ENCODE results near the gene RAMP1. TPM values are rescaled to one million over a fixed set of nuclear protein-coding genes. Genes with fewer than 3 reads are reported as not detected.
A peak's percentile ranks its signal among the peaks of the same experiment; 100 is the strongest.

The RAMP1 gene
- total and polyA plus RNA-seq, 9 of the 15 experiments (the other 6 are each of a cell fraction or from before 2014, with no cell fraction given): 0.72 to 0.77 TPM; not detected in 7

- TF ChIP-seq ETV6 (IDR thresholded peaks at IDR 0.05; ENCODE audit: borderline replicate concordance in 1 of 2, low read depth in 2 of 2, low read length in 1 of 2) (no peak), ETV6 (CRISPR knock-in tag; IDR thresholded peaks at IDR 0.05; ENCODE audit: borderline replicate concordance) (no peak), IFI16 (CRISPR knock-in tag; IDR thresholded peaks at IDR 0.05) (no peak), KDM2B (CRISPR knock-in tag; IDR thresholded peaks at IDR 0.05) (no peak), HDAC6 (IDR thresholded peaks at IDR 0.05; ENCODE audit: low read depth, low read length) (no peak), GTF2A2 (tag; IDR thresholded peaks at IDR 0.05) (no peak), EHMT2 (IDR thresholded peaks at IDR 0.05) (no peak), CAMTA2 (CRISPR knock-in tag; conservative IDR thresholded peaks at IDR 0.05) (no peak), MNT (conservative IDR thresholded peaks at IDR 0.05) (peak; percentile 76 to 87), ELK3 (CRISPR knock-in tag; IDR thresholded peaks at IDR 0.05) (no peak), KAT8 (IDR thresholded peaks at IDR 0.05; ENCODE audit: low read depth) (no peak), TRIM28 (IDR thresholded peaks at IDR 0.05) (peak; percentile 40; the same call in 1 of the 2 replicates), ZNF124 (CRISPR knock-in tag; IDR thresholded peaks at IDR 0.05) (no peak), ZNF232 (CRISPR knock-in tag; IDR thresholded peaks at IDR 0.05) (no peak), PRPF4 (IDR thresholded peaks at IDR 0.05; ENCODE audit: insufficient read depth, low read depth, low read length, poor library complexity, severe bottlenecking) (no peak), ZNF212 (CRISPR knock-in tag; IDR thresholded peaks at IDR 0.05) (no peak), CTBP1 (IDR thresholded peaks at IDR 0.05; ENCODE audit: borderline replicate concordance) (peak; percentile 19; the same call in 1 of the 2 replicates), DDX20 (tag; IDR thresholded peaks at IDR 0.05; ENCODE audit: low read depth) (no peak), E2F6 (IDR thresholded peaks at IDR 0.05; ENCODE audit: borderline replicate concordance in 1 of 2, extremely low read depth in 1 of 2, insufficient read depth in 1 of 2, insufficient read length in 1 of 2, low read depth in 1 of 2, low read length in 1 of 2, poor library complexity in 1 of 2, severe bottlenecking in 1 of 2) (peak in 1 of 2 experiments; percentile 65), ZNF778 (CRISPR knock-in tag; IDR thresholded peaks at IDR 0.05) (no peak), POLR3G (IDR thresholded peaks at IDR 0.05; ENCODE audit: extremely low read depth, insufficient read length, insufficient replicate concordance) (no peak)
- TF ChIP-seq, protein P1, sequence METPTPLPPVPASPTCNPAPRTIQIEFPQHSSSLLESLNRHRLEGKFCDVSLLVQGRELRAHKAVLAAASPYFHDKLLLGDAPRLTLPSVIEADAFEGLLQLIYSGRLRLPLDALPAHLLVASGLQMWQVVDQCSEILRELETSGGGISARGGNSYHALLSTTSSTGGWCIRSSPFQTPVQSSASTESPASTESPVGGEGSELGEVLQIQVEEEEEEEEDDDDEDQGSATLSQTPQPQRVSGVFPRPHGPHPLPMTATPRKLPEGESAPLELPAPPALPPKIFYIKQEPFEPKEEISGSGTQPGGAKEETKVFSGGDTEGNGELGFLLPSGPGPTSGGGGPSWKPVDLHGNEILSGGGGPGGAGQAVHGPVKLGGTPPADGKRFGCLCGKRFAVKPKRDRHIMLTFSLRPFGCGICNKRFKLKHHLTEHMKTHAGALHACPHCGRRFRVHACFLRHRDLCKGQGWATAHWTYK (CRISPR knock-in tag; IDR thresholded peaks at IDR 0.05): no peak
- TF ChIP-seq, protein P2, sequence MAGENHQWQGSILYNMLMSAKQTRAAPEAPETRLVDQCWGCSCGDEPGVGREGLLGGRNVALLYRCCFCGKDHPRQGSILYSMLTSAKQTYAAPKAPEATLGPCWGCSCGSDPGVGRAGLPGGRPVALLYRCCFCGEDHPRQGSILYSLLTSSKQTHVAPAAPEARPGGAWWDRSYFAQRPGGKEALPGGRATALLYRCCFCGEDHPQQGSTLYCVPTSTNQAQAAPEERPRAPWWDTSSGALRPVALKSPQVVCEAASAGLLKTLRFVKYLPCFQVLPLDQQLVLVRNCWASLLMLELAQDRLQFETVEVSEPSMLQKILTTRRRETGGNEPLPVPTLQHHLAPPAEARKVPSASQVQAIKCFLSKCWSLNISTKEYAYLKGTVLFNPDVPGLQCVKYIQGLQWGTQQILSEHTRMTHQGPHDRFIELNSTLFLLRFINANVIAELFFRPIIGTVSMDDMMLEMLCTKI (IDR thresholded peaks at IDR 0.05; ENCODE audit: partially characterized antibody): no peak
Observed at GRCh38 chr2:237923481-237924163, 64.2 kb downstream of the RAMP1 start (continued).
